Upper lobe of left lung (tissue), 6 donors: ENCODE data around the gene AKR1C1. TPM values are rescaled to one million over a fixed set of nuclear protein-coding genes. Genes with fewer than 3 reads are reported as not detected.
"Not testable (repeated sequence)": the region's sequence is repeated elsewhere in the genome, so short reads cannot be mapped to it uniquely, and the experiment has no call there.

ENCODE experiments used
- ATAC-seq, 2 donors: fragments of 200-7000 bp; cut with Tn5 transposase; one replicate each; pipeline ENCODE4 v1.9.1; 2022; ENCODE audit warnings: mild to moderate bottlenecking in 2 of 2, moderate library complexity in 2 of 2; ENCODE audit not compliant: low FRiP score in 2 of 2
- DNase-seq, 2 donors: peaks; one replicate each; pipeline ENCODE4 v3.0.0-alpha.2; 2019 to 2020
- H3K27ac ChIP-seq, 4 donors: fragments of 200-600 bp; sonication (generic); one replicate each; pipeline ENCODE4 v1.5.1; 2016 to 2019
- H3K27me3 ChIP-seq, 4 donors: fragments of 200-600 bp; sonication (generic); one replicate each; pipeline ENCODE4 v1.5.1; 2017 to 2019
- H3K36me3 ChIP-seq, 4 donors: fragments of 200-600 bp; sonication (generic); one replicate each; pipeline ENCODE4 v1.5.1; 2016 to 2019
- H3K4me1 ChIP-seq, 4 donors: fragments of 200-600 bp; sonication (generic); one replicate each; pipeline ENCODE4 v1.5.1; 2018 to 2019
- H3K4me3 ChIP-seq, 4 donors: fragments of 200-600 bp; sonication (generic); one replicate each; pipeline ENCODE4 v1.5.1; 2017 to 2019; ENCODE audit warnings: mild to moderate bottlenecking in 2 of 4, moderate library complexity in 1 of 4
- H3K9me3 ChIP-seq, 4 donors: fragments of 200-600 bp; sonication (generic); one replicate each; pipeline ENCODE4 v1.5.1; 2018 to 2019
- EP300 ChIP-seq, 4 donors: sonication (generic); formaldehyde crosslinking; IDR thresholded peaks; one replicate each; pipeline ENCODE4 v1.5.1; 2017; ENCODE audit warnings: antibody characterized with exemption in 4 of 4, control low read depth in 2 of 4
- POLR2A ChIP-seq, 4 donors: fragments of 450-650 bp; IDR thresholded peaks; one replicate each; pipeline ENCODE4 v1.5.1; 2016 to 2017; ENCODE audit warnings: antibody characterized with exemption in 4 of 4, mild to moderate bottlenecking in 2 of 4
- POLR2AphosphoS5 ChIP-seq, 2 donors: sonication (generic); formaldehyde crosslinking; IDR thresholded peaks; one replicate each; pipeline ENCODE4 v1.5.1; 2017; ENCODE audit warnings: antibody characterized with exemption in 2 of 2
- WGBS, 2 donors: methylation state at CpG; one replicate each; pipeline ENCODE4 v1.1.5; 2017 to 2018; 5-methylcytosine and 5-hydroxymethylcytosine counted together
- total RNA-seq, 6 donors: library from RNA; depleted of rRNA in 4 of 6; stranded (reverse); fragments of >200 nt in 4 of 6; gene quantifications; one replicate each; pipeline versions ENCODE4 v1.1.0 to v1.2.1, GENCODE V29; 2016 to 2021
- TF ChIP-seq, protein P1 (sequence below), 6 experiments: fragments of 450-650 bp in 4 of 6; fragments of 200-600 bp in 2 of 6; sonication (generic) in 2 of 6; IDR thresholded peaks; one replicate each; pipeline ENCODE4 v1.5.1; 2016 to 2019; ENCODE audit warnings: antibody characterized with exemption in 6 of 6
- donor health status: DM: no; HTN: no; CAD: no; lungs with moderate emphysema.
- donor health status: DM: no; HTN: yes; CAD: no; lungs with severe emphysema.

The AKR1C1 gene
- total RNA-seq, 6 donors from 2014 or later, result 38.2 to 103 (median 44.3) TPM

DNA sequence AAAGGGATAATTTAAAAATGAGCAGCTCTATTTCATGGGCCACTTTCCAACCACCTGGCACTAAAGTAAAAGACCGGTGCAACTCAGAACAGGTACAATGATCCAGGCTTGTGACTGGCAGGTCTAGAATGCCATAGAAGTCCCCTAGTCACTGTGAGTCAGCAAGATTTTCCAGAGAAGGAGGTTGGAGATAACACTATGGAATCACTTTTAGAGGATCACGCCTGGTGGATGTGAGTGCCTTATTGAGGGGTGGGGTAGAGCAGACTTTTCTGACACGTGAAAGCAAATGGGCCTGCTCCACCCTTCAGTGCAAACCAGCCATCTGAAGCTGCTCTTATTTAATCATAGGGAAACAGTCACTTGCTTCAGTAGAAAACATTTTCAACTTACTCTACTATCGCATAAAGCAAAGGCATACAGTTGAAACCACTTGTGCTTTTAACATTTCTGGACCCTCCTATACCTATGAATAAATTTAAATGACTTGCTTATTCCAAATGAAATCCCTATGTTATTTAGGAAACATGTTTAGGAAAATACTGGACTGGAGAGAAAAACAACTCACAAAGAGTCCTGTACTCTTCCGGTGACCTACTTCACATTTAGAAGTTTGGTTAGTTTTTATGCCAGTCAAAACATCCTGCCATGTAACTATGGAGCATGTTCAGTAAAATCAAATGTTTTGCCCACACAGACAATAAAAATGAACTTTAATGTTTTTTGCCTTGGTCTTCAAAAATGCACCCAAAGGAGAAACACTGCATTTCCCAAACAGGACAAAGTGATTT lies 21.5 kb upstream of the AKR1C1 start:
- peaks cover 0 to 30% (median 7%) of the 10 kb centered on the region in 4 donors for H3K4me1 ChIP-seq
- no peaks in the 10 kb centered on the region for H3K27me3 ChIP-seq
- H3K36me3 ChIP-seq, result no peaks in the 10 kb centered on the region
- H3K27ac ChIP-seq, result peak overlapping the region in 3 of 4 donors; percentile 15 to 53 (median 27)
- H3K4me3 ChIP-seq, result no peak overlapping the region
- no peaks in the 10 kb centered on the region for H3K9me3 ChIP-seq
- TF ChIP-seq POLR2A (IDR thresholded peaks at IDR 0.05), result no peak
- no peak for TF ChIP-seq POLR2AphosphoS5 (IDR thresholded peaks at IDR 0.05)
- TF ChIP-seq EP300 (IDR thresholded peaks at IDR 0.05), result no peak
- TF ChIP-seq, protein P1, sequence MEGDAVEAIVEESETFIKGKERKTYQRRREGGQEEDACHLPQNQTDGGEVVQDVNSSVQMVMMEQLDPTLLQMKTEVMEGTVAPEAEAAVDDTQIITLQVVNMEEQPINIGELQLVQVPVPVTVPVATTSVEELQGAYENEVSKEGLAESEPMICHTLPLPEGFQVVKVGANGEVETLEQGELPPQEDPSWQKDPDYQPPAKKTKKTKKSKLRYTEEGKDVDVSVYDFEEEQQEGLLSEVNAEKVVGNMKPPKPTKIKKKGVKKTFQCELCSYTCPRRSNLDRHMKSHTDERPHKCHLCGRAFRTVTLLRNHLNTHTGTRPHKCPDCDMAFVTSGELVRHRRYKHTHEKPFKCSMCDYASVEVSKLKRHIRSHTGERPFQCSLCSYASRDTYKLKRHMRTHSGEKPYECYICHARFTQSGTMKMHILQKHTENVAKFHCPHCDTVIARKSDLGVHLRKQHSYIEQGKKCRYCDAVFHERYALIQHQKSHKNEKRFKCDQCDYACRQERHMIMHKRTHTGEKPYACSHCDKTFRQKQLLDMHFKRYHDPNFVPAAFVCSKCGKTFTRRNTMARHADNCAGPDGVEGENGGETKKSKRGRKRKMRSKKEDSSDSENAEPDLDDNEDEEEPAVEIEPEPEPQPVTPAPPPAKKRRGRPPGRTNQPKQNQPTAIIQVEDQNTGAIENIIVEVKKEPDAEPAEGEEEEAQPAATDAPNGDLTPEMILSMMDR (IDR thresholded peaks at IDR 0.05), result no peak
- peak in 1 of 2 donors; percentile 45 for DNase-seq
- ATAC-seq, result no peak
- 64 to 66% methylated on average over 5 of the region's 5 CpGs for WGBS, 2 donors

DNA sequence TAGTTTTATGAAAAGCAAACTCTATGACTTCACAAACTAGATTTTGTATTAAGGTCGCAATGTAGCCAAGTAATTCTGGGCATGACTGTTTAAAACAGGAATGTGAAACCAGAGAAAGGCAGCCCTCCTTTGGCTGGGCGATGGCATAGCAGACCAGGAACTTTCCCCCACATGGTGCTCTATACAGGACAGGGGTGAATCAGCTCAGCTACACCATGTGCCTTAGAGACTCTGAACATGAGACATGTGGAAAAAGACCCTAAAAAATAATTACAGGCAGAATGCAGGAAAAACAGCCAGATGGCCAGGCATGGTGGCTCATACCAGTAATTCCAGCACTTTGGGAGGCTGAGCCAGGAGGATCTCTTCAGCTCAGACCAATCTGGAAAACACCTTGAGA lies 20.3 kb upstream of the AKR1C1 start:
- H3K27me3 ChIP-seq, H3K9me3 ChIP-seq, H3K4me3 ChIP-seq, DNase-seq, H3K36me3 ChIP-seq: not testable (repeated sequence)
- TF ChIP-seq, protein P1 (IDR thresholded peaks at IDR 0.05), result peak in 1 of 6 experiments; percentile 13
- peak; percentile 65 to 72 for ATAC-seq
- peaks cover 0 to 39% (median 10%) of the 10 kb centered on the region in 4 donors for H3K4me1 ChIP-seq
- peak overlapping the region in 2 of 4 donors; percentile 51 to 53 for H3K27ac ChIP-seq
- WGBS, 2 donors, result 54 to 58% methylated on average over 2 of the region's 2 CpGs

DNA sequence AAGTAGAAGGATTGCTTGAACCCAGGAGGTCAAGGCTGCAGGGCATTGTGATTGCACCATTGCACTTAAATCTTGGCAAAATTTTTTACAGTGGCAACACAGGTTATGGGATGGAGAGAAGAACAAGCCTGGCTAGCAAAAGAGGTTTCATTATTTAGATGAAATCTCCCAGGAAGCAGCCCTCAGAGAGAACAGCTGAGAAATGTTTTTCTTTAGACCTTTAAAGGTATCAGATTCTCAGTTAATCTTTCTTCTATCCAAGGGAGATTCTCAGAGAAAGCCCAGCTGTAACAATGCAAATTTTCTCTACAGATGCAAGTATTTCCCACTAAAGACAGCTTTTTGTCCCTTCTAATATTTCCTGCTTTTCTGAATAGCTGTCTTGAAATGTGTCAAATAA lies 19.8 kb upstream of the AKR1C1 start:
- Histone ChIP-seq H3K27ac (peak overlapping the region in 3 of 4 donors; percentile 14 to 53 (median 51)), H3K4me1 (peaks cover 1 to 43% (median 14%) of the 10 kb centered on the region in 4 donors)
- not testable (repeated sequence) for H3K9me3 ChIP-seq, DNase-seq, ATAC-seq, H3K36me3 ChIP-seq, H3K4me3 ChIP-seq, H3K27me3 ChIP-seq

DNA sequence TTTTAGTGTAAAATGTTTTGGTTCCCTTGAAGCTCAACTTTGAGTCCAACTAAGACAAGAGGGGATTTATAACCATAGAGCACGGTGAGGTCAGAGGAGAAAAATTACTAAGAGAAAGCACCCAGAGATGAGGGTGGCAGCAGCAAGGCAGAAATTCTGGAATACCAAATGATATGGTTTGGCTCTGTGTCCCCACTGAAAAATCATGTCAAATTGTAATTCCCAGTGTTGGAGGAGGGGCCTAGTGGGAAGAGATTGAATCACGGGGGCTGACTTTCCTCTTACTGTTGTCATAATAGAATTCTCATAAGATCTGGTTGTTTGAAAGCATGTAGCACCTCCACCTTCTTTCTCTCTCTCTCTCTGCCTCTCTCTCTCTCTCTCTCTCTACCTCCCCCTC lies 19.4 kb upstream of the AKR1C1 start:
- DNase-seq (no peak), ATAC-seq (no peak)
- TF ChIP-seq EP300 (IDR thresholded peaks at IDR 0.05) (no peak), POLR2AphosphoS5 (IDR thresholded peaks at IDR 0.05) (no peak), POLR2A (IDR thresholded peaks at IDR 0.05) (no peak)
- TF ChIP-seq, protein P1 (IDR thresholded peaks at IDR 0.05), result no peak
- Histone ChIP-seq H3K4me3 (no peak overlapping the region), H3K4me1 (peaks cover 5 to 47% (median 17%) of the 10 kb centered on the region in 4 donors), H3K27me3 (no peaks in the 10 kb centered on the region), H3K27ac (peak overlapping the region in 2 of 4 donors; percentile 14 to 53), H3K9me3 (no peaks in the 10 kb centered on the region), H3K36me3 (no peaks in the 10 kb centered on the region)
- 63 to 78% methylated on average over 2 of the region's 2 CpGs for WGBS, 2 donors

DNA sequence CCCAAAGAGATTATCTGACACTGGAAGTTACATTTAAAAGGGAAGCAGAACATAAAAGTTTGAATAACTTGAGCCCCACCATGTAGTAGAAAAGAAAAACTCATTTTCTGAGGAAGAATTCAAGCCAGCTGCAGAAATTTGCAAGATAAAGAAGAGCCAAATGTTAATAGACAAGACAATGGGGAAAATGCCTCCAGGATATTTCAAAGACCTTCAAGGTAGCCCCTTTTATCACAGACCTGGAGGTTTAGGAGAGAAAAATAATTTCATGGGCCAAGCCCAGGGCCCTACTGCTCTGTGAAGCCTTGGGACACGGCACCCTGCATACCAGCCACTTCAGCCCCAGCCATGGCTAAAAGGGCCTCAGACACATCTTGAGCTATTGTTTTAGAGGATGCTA lies 18.4 kb upstream of the AKR1C1 start:
- no peak for ATAC-seq
- Histone ChIP-seq H3K27ac (peak overlapping the region in 1 of 4 donors; percentile 7), H3K4me3 (no peak overlapping the region), H3K4me1 (peaks cover 5 to 49% (median 18%) of the 10 kb centered on the region in 4 donors), H3K9me3 (no peaks in the 10 kb centered on the region), H3K27me3 (no peaks in the 10 kb centered on the region), H3K36me3 (no peaks in the 10 kb centered on the region)
- TF ChIP-seq POLR2AphosphoS5 (IDR thresholded peaks at IDR 0.05), result no peak
- TF ChIP-seq, protein P1 (IDR thresholded peaks at IDR 0.05), result no peak
- no peak for TF ChIP-seq EP300 (IDR thresholded peaks at IDR 0.05)
- TF ChIP-seq POLR2A (IDR thresholded peaks at IDR 0.05), result no peak
- no peak for DNase-seq
- WGBS, 2 donors, result 100% methylated on average over 1 of the region's 1 CpG
